Mesothelial cell of epicardium (in vitro differentiated cells): ENCODE results near the gene FOXK1. TPM values are rescaled to one million over a fixed set of nuclear protein-coding genes. Genes with fewer than 3 reads are reported as not detected.

Experiments used
- DNase-seq, 2 experiments: peaks; one replicate each; pipeline ENCODE4 v3.0.0; 2021; ENCODE audit warnings: low spot score in 2 of 2; ENCODE audit not compliant: unreplicated experiment in 2 of 2
- H3K27ac Mint-ChIP-seq: 2 replicates; pipeline ENCODE4 v1.8.0; 2021; ENCODE audit warnings: mixed read lengths
- H3K27me3 Mint-ChIP-seq: 2 replicates; pipeline ENCODE4 v1.8.0; 2021; ENCODE audit warnings: low read depth, mixed read lengths
- H3K36me3 Mint-ChIP-seq: 2 replicates; pipeline ENCODE4 v1.8.0; 2021; ENCODE audit warnings: mixed read lengths
- H3K4me1 Mint-ChIP-seq: 2 replicates; pipeline ENCODE4 v1.8.0; 2021; ENCODE audit warnings: mixed read lengths
- H3K4me3 Mint-ChIP-seq: 2 replicates; pipeline ENCODE4 v1.8.0; 2021; ENCODE audit warnings: mild to moderate bottlenecking, moderate library complexity, mixed read lengths
- H3K9me3 Mint-ChIP-seq: 2 replicates; pipeline ENCODE4 v1.8.0; 2021; ENCODE audit warnings: mixed read lengths
- total RNA-seq: library from RNA; stranded (reverse); gene quantifications from 3 replicates; pipeline ENCODE4 v1.2.1, GENCODE V29; 2021
- TF ChIP-seq, protein P1 (sequence below): fragments of 200-600 bp; sonication (generic); IDR thresholded peaks from one replicate; pipeline ENCODE4 v1.5.0; 2021; ENCODE audit warnings: antibody characterized with exemption; ENCODE audit not compliant: unreplicated experiment

FOXK1 gene
- total RNA-seq, 1 donor from 2014 or later: 57.3 TPM

DNA sequence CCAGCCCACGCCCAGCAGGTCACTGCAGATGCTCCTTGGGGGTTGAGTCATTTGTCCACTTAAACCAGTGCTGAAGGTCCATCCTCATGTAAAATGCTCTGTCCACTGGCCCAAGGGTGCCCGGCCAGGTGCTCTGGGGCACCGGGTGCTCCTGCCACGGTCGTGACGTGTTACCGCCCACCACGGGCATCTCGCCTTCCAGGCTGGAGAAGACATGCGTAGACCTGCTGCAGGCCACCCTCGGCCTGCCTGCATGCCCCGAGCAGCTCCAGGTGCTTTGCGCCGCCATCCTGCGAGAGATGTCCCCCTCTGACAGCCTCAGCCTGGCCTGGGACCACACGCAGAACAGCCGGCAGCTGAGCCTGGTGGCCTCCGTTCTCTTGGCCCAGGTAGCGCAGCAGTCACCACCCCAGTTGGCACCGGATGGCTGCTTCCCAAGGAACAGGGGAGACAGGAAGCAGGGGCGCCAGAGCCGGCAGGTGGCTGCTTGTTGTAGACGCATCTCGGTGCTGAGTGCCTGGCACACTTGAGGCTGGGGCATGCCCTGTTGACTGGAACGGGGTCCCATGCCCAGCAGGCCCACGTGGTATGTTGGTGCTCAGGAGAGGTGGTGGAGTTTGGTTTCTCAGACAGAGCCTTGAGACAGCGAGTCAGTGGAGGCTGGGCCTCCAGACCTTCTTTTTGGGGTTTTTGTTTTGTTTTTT lies 99.4 kb downstream of the FOXK1 start:
- no peak for DNase-seq
- H3K27me3 Mint-ChIP-seq: no peaks in the 10 kb centered on the region
- TF ChIP-seq, protein P1, sequence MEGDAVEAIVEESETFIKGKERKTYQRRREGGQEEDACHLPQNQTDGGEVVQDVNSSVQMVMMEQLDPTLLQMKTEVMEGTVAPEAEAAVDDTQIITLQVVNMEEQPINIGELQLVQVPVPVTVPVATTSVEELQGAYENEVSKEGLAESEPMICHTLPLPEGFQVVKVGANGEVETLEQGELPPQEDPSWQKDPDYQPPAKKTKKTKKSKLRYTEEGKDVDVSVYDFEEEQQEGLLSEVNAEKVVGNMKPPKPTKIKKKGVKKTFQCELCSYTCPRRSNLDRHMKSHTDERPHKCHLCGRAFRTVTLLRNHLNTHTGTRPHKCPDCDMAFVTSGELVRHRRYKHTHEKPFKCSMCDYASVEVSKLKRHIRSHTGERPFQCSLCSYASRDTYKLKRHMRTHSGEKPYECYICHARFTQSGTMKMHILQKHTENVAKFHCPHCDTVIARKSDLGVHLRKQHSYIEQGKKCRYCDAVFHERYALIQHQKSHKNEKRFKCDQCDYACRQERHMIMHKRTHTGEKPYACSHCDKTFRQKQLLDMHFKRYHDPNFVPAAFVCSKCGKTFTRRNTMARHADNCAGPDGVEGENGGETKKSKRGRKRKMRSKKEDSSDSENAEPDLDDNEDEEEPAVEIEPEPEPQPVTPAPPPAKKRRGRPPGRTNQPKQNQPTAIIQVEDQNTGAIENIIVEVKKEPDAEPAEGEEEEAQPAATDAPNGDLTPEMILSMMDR: no peak
- no peak overlapping the region for H3K27ac Mint-ChIP-seq
- peaks cover 8% of the 10 kb centered on the region for H3K36me3 Mint-ChIP-seq
- peaks cover 7% of the 10 kb centered on the region for H3K4me1 Mint-ChIP-seq
- H3K9me3 Mint-ChIP-seq: no peaks in the 10 kb centered on the region
- H3K4me3 Mint-ChIP-seq: no peak overlapping the region

DNA sequence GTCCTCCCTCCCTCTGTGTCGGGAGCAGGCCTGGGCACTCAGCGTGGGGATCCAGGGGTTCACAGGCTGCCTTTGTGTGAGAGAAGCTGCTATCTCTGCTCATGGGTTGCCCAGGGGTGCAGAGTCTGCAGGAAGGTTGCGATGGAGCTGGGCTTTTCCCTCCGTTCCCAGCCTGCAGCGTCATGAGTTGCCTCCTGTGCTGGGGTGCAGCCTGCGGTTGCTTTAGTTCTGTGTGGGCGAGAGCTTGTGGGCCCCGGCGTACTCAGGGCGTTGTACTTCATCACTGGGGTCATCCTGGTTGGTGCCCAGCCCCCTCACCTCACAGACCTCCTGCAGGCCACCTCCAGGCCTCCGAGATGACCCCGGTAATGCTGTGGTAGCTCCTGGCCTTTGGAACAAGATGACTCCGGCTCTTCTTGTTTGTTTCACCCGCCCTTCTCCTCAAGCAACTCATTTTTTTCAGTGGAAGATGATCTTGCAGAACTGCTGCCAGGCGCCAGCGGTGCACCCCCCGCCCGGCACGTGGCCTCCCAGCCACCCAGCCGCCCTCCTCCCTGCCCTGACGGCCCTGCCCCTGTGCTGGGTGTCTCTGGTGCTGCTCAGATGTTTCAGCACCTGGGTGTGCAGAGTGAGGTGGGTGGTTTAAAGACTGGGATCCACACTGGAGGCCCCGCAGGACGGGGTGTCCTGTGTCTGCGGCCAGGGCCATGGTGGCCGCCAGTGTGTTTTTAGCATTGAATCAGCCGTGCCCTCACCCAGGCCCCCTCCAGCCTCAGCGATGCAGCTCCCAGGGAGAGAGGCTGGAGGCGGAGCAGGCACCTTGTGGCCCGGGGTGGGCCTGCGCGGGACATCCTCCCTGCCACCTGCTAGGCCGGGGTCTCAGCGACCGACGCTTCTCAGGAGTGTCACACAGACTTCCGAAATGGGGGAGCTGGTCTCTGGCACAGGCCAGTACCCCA lies 100.5 kb downstream of the FOXK1 start:
- H3K4me1 Mint-ChIP-seq: peaks cover 1% of the 10 kb centered on the region
- peaks cover 8% of the 10 kb centered on the region for H3K36me3 Mint-ChIP-seq
- H3K27ac Mint-ChIP-seq: no peak overlapping the region
- H3K9me3 Mint-ChIP-seq: no peaks in the 10 kb centered on the region
- TF ChIP-seq, protein P1: no peak
- H3K27me3 Mint-ChIP-seq: no peaks in the 10 kb centered on the region
- no peak for DNase-seq
- H3K4me3 Mint-ChIP-seq: no peak overlapping the region

DNA sequence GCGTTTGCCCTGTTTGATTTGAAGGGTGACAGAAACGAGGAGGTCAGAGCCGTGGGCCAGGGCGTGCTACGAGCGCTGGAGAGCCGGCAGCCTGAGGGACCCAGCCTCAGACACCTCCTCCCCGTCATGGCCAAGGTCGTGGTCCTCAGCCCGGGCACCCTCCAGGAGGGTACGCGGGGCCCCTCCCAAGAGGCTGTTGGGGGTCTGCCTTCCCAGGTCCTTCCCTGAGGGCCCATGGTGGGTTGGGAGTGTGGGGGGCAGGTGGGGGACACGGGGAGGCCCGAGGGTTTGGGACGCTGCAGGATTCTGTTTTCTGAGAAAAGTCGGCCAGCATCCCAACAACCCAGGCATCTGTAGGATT lies 101.2 kb downstream of the FOXK1 start:
- TF ChIP-seq, protein P1: no peak
- H3K4me3 Mint-ChIP-seq: no peak overlapping the region
- no peaks in the 10 kb centered on the region for H3K9me3 Mint-ChIP-seq
- H3K36me3 Mint-ChIP-seq: peaks cover 8% of the 10 kb centered on the region
- no peak for DNase-seq
- H3K27ac Mint-ChIP-seq: no peak overlapping the region
- H3K27me3 Mint-ChIP-seq: no peaks in the 10 kb centered on the region
- H3K4me1 Mint-ChIP-seq: peaks cover 1% of the 10 kb centered on the region

DNA sequence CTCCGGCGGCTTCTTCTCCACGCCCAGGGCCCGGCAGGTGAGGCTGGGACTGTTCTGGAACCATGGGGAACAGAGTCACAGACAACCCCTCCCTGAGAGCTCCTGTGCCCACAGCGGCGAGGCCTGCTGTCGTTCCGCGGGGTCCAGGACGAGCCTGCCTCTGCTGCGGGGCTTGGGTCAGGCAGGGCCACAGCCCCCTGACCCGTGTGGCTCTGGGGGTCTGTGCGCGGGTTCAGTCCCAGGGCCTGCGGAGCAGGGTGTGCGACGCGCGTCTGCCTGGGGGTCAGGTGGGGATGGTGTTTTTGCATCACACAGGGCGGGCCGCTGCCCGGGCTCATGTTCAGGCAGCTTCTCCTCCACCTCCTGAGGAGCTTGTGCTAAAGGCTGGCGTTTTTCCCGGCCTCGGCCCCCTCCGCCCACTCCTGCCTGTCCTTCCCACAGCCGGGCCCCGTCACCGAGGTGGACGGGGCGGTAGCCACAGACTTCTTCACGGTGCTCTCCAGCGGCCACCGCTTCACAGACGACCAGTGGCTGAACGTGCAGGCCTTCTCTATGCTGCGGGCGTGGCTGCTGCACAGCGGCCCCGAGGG lies 101.8 kb downstream of the FOXK1 start:
- TF ChIP-seq, protein P1: no peak
- H3K27me3 Mint-ChIP-seq: no peaks in the 10 kb centered on the region
- no peaks in the 10 kb centered on the region for H3K9me3 Mint-ChIP-seq
- H3K4me1 Mint-ChIP-seq: no peaks in the 10 kb centered on the region
- no peak overlapping the region for H3K4me3 Mint-ChIP-seq
- peaks cover 8% of the 10 kb centered on the region for H3K36me3 Mint-ChIP-seq
- H3K27ac Mint-ChIP-seq: no peak overlapping the region
- no peak for DNase-seq

DNA sequence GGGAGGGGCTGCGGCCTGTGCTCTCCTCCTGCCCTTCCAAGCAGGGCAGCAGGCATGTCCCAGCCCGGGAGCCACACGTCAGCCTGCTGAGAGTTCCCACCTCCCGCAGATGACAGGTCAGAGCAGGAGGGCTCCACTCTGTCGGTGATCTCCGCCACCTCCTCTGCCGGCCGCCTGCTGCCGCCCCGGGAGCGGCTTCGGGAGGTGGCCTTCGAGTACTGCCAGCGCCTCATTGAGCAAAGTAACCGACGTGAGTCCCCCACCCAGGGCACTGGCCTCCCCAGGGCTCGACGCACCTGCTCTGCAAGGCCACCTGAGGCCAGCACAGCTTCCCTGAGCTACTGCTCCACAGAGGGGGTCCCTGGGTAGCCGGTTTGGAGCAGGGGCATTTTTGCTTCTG lies 102.7 kb downstream of the FOXK1 start:
- Mint-ChIP-seq H3K4me1 (no peaks in the 10 kb centered on the region), H3K27me3 (no peaks in the 10 kb centered on the region), H3K9me3 (no peaks in the 10 kb centered on the region), H3K27ac (no peak overlapping the region), H3K36me3 (peaks cover 8% of the 10 kb centered on the region), H3K4me3 (no peak overlapping the region)
- TF ChIP-seq, protein P1: no peak
- no peak for DNase-seq
